PC-9 (cell line): Measurements from ENCODE around the gene EIF4G1.

Experiments
- CTCF ChIP-seq: fragments of 200-600 bp; sonication (generic); conservative IDR thresholded peaks from 2 replicates; pipeline ENCODE4 v1.6.1; 2017; ENCODE audit warnings: mixed run types, antibody characterized with exemption, mild to moderate bottlenecking, moderate library complexity
- EZH2 ChIP-seq: fragments of 200-600 bp; sonication (generic); IDR thresholded peaks from 2 replicates; pipeline ENCODE4 v1.8.0; 2017; ENCODE audit warnings: antibody characterized with exemption, low read depth

GRCh38 chr3:184336547-184337398, 22.4 kb downstream of the EIF4G1 start:
- TF ChIP-seq CTCF: no peak
- no peak for TF ChIP-seq EZH2
